RKO (cell line): ENCODE measurements around the gene NXPE2.
A peak's percentile ranks its signal among the peaks of the same experiment; 100 is the strongest.
"Not testable (repeated sequence)": the region's sequence is repeated elsewhere in the genome, so short reads cannot be mapped to it uniquely, and the experiment has no call there.

Source experiments
- DNase-seq: peaks from one replicate; pipeline ENCODE4 v3.0.0-alpha.2; 2016; ENCODE audit warnings: low spot score

The NXPE2 gene

DNA sequence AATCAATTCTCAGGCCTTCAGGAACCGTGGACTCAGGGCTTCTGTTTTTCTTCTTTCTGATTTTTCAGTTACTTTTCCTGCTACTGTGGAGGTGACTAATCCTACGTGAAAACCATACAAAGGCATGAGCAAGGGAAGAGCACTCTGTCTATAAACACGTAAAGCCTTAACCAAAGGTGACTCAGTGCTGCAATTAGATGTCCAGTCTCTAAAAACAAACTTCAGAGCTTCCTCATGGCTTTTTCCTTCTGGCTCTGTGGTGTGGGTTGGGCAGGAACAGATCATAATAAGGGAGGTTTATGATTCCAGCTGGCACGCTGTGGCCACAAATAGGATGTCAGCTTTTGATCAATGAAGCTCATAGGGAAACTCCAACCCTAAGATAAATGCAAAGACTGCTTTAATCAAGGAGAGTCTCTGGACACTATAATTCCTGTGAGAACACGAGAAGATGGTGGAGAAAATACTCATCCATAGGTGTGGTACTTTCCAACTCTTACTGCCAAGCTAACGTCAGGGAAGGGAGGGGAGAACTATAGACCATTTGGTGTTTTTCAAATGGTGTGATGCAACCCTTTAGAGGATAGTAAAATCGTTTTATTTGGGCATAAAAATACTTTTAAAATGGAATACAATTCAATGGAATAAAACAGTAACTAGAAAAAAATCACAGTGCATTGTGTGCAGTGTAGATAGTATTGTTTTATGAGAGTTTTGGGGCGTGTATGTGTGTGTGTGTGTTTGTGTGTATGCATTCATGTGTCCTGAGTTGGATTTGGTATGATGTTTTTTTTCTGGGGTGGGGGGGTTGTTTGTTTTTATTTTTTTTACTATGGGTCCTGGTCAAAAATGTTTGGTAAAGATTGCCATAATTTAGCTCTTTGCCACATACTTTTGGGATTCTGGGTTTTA lies at the start of gene NXPE2:
NXPE2 (plus strand) TSS at position 403 of the 912 bp plus-strand sequence; CDS start at position 452, 49 bp downstream.
- DNase-seq = peak; percentile 14

DNA sequence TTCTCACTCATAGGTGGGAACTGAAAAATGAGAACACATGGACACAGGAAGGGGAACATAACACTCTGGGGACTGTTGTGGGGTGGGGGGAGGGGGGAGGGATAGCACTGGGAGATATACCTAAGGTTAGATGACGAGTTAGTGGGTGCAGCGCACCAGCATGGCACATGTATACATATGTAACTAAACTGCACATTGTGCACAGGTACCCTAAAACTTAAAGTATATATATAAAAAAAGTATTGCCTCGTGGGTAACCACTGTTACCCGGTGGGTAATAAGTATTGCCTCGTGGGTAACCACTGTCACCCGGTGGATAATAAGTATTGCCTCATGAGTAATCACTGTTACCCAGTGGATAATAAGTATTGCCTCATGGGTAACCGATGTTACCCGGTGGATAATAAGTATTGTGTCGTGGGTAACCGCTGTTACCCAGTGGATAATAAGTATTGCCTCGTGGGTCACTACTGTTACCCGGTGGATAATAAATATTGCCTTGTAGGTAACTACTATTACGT lies 46.8 kb upstream of the NXPE2 start:
- DNase-seq = not testable (repeated sequence)

DNA sequence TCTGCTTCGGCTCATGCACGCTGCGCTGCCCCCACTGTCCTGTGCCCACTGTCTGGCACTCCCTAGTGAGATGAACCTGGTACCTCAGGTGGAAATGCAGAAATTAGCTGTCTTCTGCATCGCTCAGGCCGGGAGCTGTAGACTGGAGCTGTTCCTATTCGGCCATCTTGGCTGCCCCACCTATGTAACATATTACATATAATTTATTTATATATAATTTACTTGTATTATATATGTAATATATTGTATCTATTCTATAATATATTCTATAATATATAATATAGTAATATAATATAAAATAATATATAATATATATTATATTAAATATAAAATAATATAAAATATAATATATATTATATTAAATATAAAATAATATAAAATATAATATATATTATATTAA lies 38.9 kb upstream of the NXPE2 start:
- not testable (repeated sequence) for DNase-seq

DNA sequence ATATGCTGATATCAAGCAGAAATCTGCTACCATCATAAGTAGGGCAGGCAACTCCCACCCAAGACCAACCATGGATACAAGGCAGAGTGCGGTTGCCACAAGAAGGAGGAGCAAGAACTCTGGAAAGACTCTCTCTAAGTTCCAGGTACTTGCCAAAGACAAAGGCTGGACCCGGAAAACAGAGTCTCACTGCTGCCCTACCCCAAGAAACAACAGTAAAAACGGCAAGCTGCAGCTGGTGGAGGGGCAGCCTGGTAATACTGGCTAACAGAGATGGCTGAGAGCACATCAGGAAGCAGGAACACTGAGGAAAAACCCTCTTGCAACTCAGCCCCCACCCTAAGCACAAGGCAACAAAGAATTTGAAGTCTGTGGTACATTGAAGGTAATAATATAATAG lies 27.7 kb upstream of the NXPE2 start:
- DNase-seq = no peak

DNA sequence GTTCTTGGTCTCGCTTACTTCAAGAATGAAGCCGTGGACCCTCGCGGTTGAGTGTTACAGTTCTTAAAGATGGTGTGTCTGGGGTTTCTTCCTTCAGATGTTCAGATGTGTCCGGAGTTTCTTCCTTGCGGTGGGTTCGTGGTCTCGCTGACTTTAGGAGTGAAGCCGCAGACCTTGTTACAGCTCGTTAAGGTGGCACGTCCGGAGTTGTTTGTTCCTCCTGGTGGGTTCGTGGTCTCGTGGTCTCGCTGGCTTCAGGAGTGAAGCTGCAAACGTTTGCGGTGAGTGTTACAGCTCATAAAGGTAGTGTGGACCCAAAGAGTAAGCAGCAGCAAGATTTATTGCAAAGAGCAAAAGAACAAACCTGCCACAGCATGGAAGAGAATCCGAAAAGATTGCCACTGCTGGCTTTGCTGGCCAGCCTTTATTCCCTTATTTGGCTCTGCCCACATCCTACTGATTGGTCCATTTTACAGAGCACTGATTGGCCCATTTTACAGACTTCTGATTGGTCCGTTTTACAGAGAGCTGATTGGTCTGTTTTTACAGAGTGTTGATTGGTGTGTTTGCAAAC lies 27.1 kb upstream of the NXPE2 start:
- no peak for DNase-seq

DNA sequence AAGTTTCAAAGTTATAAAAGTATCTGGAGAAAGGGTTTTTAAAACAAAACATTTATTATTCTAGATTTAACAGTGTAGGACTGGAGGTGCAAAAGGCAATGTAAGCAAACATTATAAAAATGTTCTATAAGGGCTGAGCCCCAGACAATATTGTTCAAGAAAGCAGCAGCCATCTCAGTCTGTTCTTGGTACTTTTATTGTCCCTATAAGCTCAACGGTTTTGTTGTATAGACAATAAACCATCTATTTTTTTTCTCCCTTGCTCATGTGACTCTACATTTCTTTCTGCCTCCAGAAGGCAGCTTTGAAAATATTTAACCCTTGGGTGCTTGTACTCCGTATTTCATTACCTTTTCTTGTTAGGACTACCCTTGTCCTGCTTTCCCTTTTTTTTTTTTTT lies 25.2 kb upstream of the NXPE2 start:
- no peak for DNase-seq

DNA sequence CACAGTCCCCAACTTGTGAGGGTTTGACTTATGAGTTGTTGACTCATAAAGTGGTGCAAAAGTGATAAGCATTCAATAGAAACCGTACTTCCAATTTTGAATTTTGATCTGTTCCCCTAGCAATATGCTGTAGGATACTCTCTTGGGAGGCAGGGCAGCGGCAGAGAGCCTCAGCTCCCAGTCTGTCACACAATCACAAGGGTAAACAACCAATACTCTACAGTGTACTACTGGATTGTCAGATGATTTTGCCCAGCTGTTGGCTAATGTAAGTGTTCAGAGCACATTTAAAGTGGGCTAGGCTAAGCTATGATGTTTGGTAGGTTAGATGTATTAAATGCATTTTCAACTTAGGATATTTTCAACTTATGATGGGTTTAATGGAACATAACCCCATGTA lies 13.7 kb upstream of the NXPE2 start:
- no peak for DNase-seq

DNA sequence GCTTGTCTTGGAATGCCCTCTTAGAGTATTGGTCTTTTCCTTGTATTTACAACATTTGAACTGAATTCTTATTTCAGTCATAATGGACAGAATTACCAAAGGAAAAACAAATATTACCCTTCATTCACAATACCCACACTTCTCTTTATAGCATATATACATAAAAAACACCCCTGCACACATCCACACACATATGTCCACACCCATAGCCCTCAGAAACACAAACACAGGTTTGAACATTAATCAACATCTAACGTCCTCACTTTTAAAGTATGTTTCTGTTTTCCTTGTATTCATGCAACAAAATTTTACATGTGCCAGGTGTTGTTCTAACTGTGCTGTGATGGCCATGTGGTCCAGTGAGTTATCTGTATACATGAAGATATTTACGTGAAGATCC lies 11.6 kb upstream of the NXPE2 start:
- no peak for DNase-seq

DNA sequence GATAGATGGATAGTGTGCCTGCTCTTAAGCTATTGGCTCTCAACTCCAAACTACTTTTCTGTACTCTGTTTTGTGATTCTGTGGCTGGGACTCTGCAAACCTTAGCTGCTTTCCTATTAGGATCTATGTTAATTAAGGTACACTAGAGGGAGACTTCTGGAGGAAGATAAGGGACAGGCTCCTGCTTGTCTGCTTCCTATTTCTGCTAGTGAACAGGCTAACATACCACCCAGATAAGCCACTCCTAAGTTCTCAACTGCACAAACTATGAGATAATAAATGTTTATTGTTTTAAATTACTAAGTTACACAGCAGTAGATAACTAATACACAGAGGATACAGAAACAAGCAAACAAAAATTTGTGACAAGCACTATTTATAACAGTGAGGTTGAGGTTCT lies 10.2 kb upstream of the NXPE2 start:
- DNase-seq = no peak

DNA sequence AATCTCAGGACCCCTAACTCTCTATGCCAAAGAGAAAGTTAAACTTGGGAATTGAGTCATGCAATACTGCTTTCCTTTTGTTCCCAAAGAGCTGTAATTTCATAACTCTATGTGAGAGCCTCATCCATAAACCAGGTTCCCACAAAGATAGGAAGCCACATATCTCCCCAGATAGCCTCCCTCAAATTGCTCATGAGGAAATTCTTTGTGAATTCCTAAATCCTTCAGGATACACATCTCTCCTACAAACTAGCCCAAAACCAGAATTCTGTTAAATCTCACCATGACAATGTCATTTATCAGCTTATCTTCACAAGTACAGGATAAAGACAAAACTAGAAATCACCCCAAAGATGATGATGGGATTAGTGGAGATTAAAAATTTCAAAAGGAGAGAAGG lies 4.7 kb upstream of the NXPE2 start:
- no peak for DNase-seq

DNA sequence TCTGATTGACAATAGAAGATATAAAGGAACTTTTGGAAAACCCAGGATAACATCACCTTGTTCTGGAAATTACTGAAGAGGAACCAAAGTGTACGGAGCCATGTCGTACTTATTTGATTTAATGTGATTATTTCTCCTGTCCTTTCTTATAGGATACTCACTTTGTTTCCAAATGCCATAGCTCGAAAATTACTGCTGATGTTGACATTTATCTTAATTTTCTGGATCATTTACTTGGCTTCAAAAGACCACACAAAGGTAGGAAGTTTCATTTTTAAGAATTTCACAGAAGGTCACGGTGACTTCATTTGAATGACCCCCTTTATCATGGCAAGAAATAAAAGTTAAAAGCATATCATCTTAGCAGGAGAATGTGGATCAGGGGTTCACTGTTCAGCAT lies 1.2 kb downstream of the NXPE2 start:
- no peak for DNase-seq

DNA sequence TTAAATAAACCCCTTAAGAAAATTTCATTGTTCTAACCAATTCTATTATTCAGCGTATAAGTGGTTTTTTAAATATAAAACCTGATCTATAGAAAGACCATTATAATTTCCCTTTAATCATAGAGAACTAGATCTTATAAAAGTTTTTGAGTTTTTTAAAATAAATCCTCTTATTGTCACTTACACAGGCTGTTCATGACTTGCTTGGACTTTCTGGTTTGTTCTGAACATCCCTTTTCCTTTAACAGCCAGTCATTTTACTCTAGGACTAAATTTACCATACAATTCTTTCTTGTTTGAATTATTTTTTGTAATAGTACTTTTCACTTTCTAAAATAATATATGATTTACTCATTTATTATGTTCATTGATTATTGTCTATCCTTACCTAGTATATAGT lies 4.7 kb downstream of the NXPE2 start:
- DNase-seq = no peak

DNA sequence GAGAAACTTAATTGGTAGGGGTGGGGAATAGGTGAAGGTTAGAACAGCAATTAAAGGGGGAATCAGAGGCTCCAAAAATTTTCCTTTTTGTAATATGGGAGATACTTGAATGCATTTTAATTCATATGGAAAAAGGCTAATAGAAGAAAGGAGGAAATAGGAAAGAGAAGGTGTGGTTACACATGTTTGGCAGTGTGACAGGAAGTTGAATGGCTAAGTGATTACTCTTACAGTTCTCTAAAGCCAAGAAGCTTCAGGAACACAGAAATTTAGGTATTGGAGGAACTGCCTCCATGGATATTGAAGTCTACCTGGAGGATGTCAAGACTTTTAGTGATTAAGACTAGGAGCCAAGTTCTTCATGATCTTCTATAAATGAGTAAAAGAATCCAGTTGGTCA lies 6.3 kb downstream of the NXPE2 start:
- DNase-seq = no peak

DNA sequence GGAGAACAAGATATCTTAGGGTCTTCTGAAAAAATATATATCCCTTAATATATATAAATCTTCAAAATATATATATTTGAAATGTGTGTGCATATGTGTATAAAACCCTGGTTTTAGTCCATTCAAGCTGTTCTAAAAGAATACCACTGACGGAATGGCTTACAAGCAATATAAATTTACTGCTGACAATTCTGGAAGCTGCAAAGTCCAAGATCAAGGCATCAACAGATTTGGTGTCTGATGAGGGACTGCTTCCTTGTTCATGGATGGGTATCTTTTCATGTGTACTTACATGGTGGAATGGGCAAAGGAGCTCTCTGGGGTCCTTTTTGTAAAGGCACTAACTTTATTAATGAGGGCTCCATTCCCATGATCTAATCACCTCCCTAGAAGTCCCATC lies 6.8 kb downstream of the NXPE2 start:
- no peak for DNase-seq

DNA sequence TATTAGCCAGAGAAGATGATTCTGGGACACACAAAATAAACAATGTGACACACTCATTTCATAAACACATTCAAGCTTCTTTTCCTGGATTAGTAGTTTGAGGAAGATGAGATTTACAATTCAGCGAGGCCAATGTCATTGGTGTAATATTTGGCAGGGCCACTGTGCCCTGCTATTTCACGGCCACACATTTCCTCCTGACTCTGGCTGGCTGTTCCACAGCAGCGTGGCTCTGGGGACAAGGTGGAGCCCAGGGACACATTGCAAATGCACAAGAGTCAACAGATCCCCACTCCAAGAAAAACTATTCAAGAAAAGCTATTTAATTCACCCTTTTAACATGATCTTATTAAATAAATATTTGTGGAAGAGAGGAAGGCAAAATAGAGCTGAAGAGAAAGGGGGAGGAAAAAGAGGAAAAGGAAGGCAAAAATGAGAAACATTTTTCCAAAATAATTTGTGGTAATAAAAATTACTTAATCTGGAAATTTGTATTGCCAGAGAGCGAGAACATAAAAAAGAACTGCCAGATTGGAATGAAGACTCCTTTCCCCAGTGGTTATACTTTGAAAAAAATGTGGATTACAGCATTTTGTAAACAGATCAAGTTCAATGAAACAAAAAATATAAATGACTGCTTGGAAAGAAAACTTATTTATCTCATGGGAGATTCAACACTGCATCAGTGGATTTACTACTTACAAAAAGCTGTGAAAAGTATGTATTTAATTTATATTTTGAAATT lies 27.1 kb downstream of the NXPE2 start:
- DNase-seq = no peak

DNA sequence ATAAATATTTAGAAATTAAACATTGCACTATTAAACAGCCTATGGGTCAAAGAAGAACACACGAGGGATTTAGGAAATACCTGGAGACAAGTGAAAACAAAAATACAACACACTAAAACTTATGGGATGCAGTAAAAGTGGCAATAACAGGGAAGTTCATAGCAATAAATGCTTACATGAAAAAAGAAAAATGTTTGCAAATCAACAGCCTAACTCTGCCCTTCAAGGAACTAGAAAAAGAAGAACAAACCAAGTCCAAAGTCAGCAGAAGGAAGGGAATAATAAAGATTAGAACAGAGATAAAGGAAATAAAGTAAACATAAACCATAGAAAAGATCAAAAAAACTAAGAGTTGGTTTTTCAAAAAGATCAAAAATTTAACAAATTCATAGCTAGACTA lies 31.6 kb downstream of the NXPE2 start:
- no peak for DNase-seq

DNA sequence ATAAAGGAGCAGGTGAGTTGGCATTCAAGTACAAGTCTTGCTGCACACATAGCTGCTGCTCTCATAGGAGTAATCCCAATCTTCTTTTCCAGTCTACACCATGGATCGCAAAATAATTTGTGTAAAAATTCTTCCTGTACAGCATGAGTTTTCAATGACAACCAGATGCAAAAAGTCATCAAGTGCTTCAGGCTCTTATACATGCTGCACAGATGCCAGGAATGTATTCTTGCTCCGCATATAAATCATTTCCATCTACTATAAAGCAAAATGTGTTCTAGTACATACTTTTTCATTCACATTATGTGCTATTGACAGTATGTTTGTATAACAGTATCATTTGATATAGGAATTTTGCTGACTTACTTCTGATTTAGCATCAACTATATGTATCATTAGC lies 35.4 kb downstream of the NXPE2 start:
- no peak for DNase-seq

DNA sequence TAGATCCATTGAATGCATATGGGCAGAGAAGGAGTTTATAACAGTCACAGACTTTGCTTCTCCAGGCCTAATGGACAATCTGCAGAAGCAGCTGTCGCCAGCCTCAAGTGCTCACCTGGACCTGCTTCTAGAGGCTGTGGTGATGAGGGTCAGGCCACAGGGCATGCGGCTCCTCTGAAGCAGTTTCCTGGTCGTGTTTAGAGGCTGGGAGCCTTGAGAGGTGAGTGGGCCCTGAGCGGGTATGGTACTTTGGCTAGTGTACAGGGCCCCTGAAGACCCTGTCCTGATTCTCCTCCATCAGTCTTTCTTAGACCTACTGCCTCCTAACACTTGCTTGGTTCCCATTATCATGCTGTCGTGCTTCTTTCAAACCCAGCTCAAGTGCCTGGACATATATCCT lies 41.2 kb downstream of the NXPE2 start:
- DNase-seq = no peak

DNA sequence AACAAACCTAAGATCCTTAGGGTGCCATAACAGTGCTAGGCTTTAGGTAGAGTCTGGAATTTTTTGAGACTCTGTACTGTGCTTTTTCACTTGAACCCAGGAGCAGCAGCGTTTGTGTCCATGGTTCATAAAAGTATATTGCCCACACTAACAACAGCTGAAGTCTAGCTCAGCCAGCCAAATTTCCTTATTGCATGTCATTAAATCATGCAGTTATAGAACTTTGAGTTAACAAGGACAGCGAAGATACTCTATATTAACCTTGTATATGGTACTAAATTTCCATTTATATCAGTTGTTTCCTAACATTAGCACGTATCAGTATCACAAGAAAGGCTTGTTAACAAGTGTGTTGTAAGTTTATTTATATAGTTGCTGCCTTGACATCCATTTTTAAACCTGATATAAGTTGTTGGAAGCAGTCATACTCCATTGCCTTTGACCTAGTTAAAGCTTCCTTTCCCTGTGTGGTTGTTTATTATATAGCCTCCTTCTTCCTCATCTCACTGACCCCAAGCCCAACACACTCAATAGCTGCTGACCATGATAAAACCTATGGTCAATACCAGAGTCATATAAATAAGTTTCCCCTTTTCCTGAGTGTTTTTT lies 46.7 kb downstream of the NXPE2 start:
- no peak for DNase-seq

DNA sequence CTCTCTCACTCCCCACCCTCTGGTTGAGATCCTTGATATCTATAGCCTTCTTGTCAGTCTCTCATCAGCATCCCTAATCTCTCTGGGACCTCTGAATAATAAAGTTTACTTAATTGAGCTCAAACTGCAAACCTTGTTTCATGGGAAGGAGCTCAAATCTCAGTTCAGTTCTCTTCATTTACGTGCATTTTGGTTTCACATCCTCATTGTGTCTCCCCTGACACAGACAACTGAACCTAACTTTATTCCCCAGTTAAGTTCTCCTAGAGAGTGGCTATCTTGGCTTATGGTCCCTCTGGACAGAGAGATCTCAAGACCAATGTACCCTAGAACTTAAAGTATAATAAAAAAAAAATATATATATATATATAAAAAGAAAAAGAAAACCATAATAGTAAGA lies 47.3 kb downstream of the NXPE2 start:
- DNase-seq = no peak

DNA sequence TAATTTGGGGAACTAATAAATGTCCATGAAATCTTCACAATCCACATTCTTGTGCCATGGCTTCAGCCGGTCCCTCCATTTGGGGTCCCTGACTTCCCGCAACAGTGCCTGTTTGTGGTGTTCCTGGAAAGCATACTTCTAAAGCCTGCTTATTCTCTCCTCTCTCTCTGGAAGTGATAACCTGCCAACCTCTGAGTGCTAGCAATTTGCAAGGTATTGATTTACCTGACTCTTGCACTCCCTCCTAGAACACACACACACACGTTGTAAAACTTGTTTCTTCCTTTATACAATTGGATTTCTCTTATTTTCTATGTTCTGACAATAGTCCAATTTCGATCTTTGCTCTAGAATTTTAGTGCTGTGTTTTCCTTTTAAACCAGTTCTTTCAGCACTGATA lies 58.5 kb downstream of the NXPE2 start:
- no peak for DNase-seq

DNA sequence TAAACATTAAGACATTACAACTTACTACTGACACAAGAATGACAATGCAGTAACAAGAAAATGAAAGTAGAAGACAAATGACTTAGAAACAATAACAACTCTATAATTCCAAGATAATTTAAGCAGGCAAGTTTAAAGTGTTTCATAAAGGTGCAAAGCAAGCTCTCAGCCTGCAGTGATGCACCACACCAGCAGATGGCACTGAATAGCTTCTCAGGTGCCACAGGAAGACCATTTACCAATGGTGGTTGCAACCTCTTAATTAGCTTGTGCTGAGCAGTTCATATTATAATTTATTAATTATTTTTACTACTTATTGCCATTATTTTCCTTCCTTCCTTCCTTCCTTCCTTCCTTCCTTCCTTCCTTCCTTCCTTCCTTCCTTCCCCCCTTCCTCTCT lies 60.6 kb downstream of the NXPE2 start:
- DNase-seq = peak; percentile 63
